ENCODE results near the gene CLDN1.

Gene CLDN1

GRCh38 chr3:190321789-190322603, at the start of gene CLDN1:
CLDN1 (minus strand) TSS chr3:190322446; CDS start chr3:190322206, 240 bp downstream.
- peak; percentile 69 for DNase-seq (ENCODE audit: low read depth)

- no peak for DNase-seq (ENCODE audit: low read depth)
Measured at GRCh38 chr3:190371152-190371551, 48.9 kb upstream of the CLDN1 start.

GRCh38 chr3:190370369-190370768, 48.1 kb upstream of the CLDN1 start:
- no peak for DNase-seq (ENCODE audit: low read depth)

- no peak for DNase-seq (ENCODE audit: low read depth)
Measured at GRCh38 chr3:190369668-190370295, 47.5 kb upstream of the CLDN1 start.

GRCh38 chr3:190368881-190369280, 46.6 kb upstream of the CLDN1 start:
- no peak for DNase-seq (ENCODE audit: low read depth)

GRCh38 chr3:190366133-190366532, 43.9 kb upstream of the CLDN1 start:
- DNase-seq (ENCODE audit: low read depth), result no peak

- no peak for DNase-seq (ENCODE audit: low read depth)
Measured at GRCh38 chr3:190362258-190362657, 40.0 kb upstream of the CLDN1 start.

GRCh38 chr3:190361791-190362190, 39.5 kb upstream of the CLDN1 start:
- DNase-seq (ENCODE audit: low read depth), result no peak

GRCh38 chr3:190360228-190360627, 38.0 kb upstream of the CLDN1 start:
- no peak for DNase-seq (ENCODE audit: low read depth)

GRCh38 chr3:190359813-190360212, 37.6 kb upstream of the CLDN1 start:
- DNase-seq (ENCODE audit: low read depth), result no peak

GRCh38 chr3:190357468-190357867, 35.2 kb upstream of the CLDN1 start:
- no peak for DNase-seq (ENCODE audit: low read depth)

- DNase-seq (ENCODE audit: low read depth), result no peak
Measured at GRCh38 chr3:190356246-190356645, 34.0 kb upstream of the CLDN1 start.

GRCh38 chr3:190352861-190353457, 30.7 kb upstream of the CLDN1 start:
- DNase-seq (ENCODE audit: low read depth), result no peak

- no peak for DNase-seq (ENCODE audit: low read depth)
Measured at GRCh38 chr3:190346541-190346940, 24.3 kb upstream of the CLDN1 start.

GRCh38 chr3:190345878-190346277, 23.6 kb upstream of the CLDN1 start:
- no peak for DNase-seq (ENCODE audit: low read depth)

GRCh38 chr3:190345027-190345821, 23.0 kb upstream of the CLDN1 start:
- DNase-seq (ENCODE audit: low read depth), result no peak

GRCh38 chr3:190340071-190340470, 17.8 kb upstream of the CLDN1 start:
- DNase-seq (ENCODE audit: low read depth), result no peak

GRCh38 chr3:190339130-190339529, 16.9 kb upstream of the CLDN1 start:
- DNase-seq (ENCODE audit: low read depth), result no peak

- no peak for DNase-seq (ENCODE audit: low read depth)
Measured at GRCh38 chr3:190338717-190339116, 16.5 kb upstream of the CLDN1 start.

GRCh38 chr3:190337301-190337700, 15.1 kb upstream of the CLDN1 start:
- DNase-seq (ENCODE audit: low read depth), result no peak

GRCh38 chr3:190336516-190337189, 14.4 kb upstream of the CLDN1 start:
- DNase-seq (ENCODE audit: low read depth), result no peak

- no peak for DNase-seq (ENCODE audit: low read depth)
Measured at GRCh38 chr3:190333961-190334360, 11.7 kb upstream of the CLDN1 start.
